CD14-positive monocyte (primary cell): ENCODE results near the gene GSTM4. TPM values are rescaled to one million over a fixed set of nuclear protein-coding genes. Genes with fewer than 3 reads are reported as not detected.

Experiments
- DNase-seq, 3 donors: peaks; one replicate each; pipeline ENCODE4 v3.0.0-alpha.2; 2011 to 2022
- H2AFZ ChIP-seq: 2 replicates; pipeline ENCODE4 v1.6.0; 2012; ENCODE audit warnings: mild to moderate bottlenecking, low read depth, low read length, inconsistent platforms; ENCODE audit not compliant: insufficient read depth, poor library complexity, severe bottlenecking
- H3K27ac ChIP-seq, 2 donors: 1 replicate in 1 of 2; 2 replicates in 1 of 2; pipeline ENCODE4 v1.5.1; 2012 to 2013; ENCODE audit warnings: low read length in 2 of 2, control low read depth in 1 of 2, inconsistent platforms in 1 of 2, low read depth in 1 of 2, mild to moderate bottlenecking in 1 of 2
- H3K27me3 ChIP-seq, 2 donors: one replicate each; pipeline versions ENCODE4 v1.6.0 to v1.6.1; 2011 to 2013; ENCODE audit warnings: low read length in 2 of 2; ENCODE audit not compliant: control insufficient read depth in 2 of 2, insufficient read depth in 2 of 2
- H3K36me3 ChIP-seq, 2 donors: replicated peaks in 1 of 2; 1 replicate in 1 of 2; 2 replicates in 1 of 2; pipeline versions ENCODE4 v1.5.1 to v1.6.1; 2012 to 2013; ENCODE audit warnings: low read length in 2 of 2, control low read depth in 1 of 2, inconsistent platforms in 1 of 2, mild to moderate bottlenecking in 1 of 2; ENCODE audit not compliant: insufficient read depth in 2 of 2, control insufficient read depth in 1 of 2
- H3K4me1 ChIP-seq, 2 donors: 1 replicate in 1 of 2; 2 replicates in 1 of 2; pipeline versions ENCODE4 v1.5.1 to v1.6.1; 2012 to 2013; ENCODE audit warnings: low read length in 2 of 2, control low read depth in 1 of 2, inconsistent platforms in 1 of 2, mild to moderate bottlenecking in 1 of 2, moderate library complexity in 1 of 2; ENCODE audit not compliant: insufficient read depth in 2 of 2, control insufficient read depth in 1 of 2
- H3K4me2 ChIP-seq: replicated peaks from 2 replicates; pipeline ENCODE3; 2012; ENCODE audit warnings: low read length, moderate library complexity, mild to moderate bottlenecking; ENCODE audit not compliant: poor library complexity, severe bottlenecking; ENCODE audit errors: extremely low read depth
- H3K4me3 ChIP-seq, 3 experiments: fragments of 200-600 bp in 1 of 3; sonication (generic) in 1 of 3; replicated peaks in 1 of 3; 1 replicate in 2 of 3; 2 replicates in 1 of 3; pipeline ENCODE4 v1.5.1; 2011 to 2013; ENCODE audit warnings: low read length in 3 of 3, mild to moderate bottlenecking in 3 of 3, control low read depth in 2 of 3, low read depth in 2 of 3, inconsistent platforms in 1 of 3, moderate library complexity in 1 of 3
- H3K79me2 ChIP-seq: 2 replicates; pipeline ENCODE4 v1.6.0; 2012; ENCODE audit warnings: mild to moderate bottlenecking, control low read depth, inconsistent platforms, low read length, moderate library complexity; ENCODE audit not compliant: insufficient read depth
- H3K9ac ChIP-seq: 2 replicates; pipeline ENCODE4 v1.6.0; 2017; ENCODE audit warnings: low read length, mild to moderate bottlenecking; ENCODE audit not compliant: insufficient read depth, poor library complexity, severe bottlenecking
- H3K9me3 ChIP-seq, 2 donors: replicated peaks in 1 of 2; 1 replicate in 1 of 2; 2 replicates in 1 of 2; pipeline versions ENCODE4 v1.5.1 to v1.6.1; 2012 to 2013; ENCODE audit warnings: low read length in 2 of 2, control low read depth in 1 of 2; ENCODE audit not compliant: control insufficient read depth in 1 of 2, insufficient read depth in 1 of 2
- H4K20me1 ChIP-seq: 2 replicates; pipeline ENCODE4 v1.6.0; 2012; ENCODE audit warnings: mild to moderate bottlenecking, low read length, control low read depth, moderate library complexity; ENCODE audit not compliant: insufficient read depth
- H3K27ac Mint-ChIP-seq, 7 donors: one replicate each; pipeline ENCODE4 v1.8.0; 2020; ENCODE audit warnings: mild to moderate bottlenecking in 7 of 7, mixed read lengths in 7 of 7, moderate library complexity in 6 of 7, inconsistent platforms in 2 of 7
- H3K27me3 Mint-ChIP-seq, 3 donors: one replicate each; pipeline ENCODE4 v1.8.0; 2021 to 2022; ENCODE audit warnings: low read depth in 3 of 3, mild to moderate bottlenecking in 3 of 3, mixed read lengths in 3 of 3, moderate library complexity in 3 of 3, inconsistent platforms in 1 of 3
- H3K36me3 Mint-ChIP-seq, 2 donors: one replicate each; pipeline ENCODE4 v1.8.0; 2020; ENCODE audit warnings: mixed read lengths in 2 of 2, inconsistent platforms in 1 of 2, mild to moderate bottlenecking in 1 of 2
- H3K4me1 Mint-ChIP-seq: one replicate; pipeline ENCODE4 v1.8.0; 2020; ENCODE audit warnings: mild to moderate bottlenecking, mixed read lengths
- H3K4me3 Mint-ChIP-seq, 2 donors: one replicate each; pipeline ENCODE4 v1.8.0; 2020; ENCODE audit warnings: mild to moderate bottlenecking in 2 of 2, mixed read lengths in 2 of 2, moderate library complexity in 1 of 2
- H3K9me3 Mint-ChIP-seq, 7 donors: one replicate each; pipeline ENCODE4 v1.8.0; 2020 to 2022; ENCODE audit warnings: mixed read lengths in 7 of 7, mild to moderate bottlenecking in 6 of 7, moderate library complexity in 6 of 7, inconsistent platforms in 2 of 7
- WGBS: methylation state at CpG from one replicate; pipeline ENCODE4 v1.1.5; 2013; ENCODE audit warnings: missing lambda C conversion rate; ENCODE audit not compliant: insufficient coverage; 5-methylcytosine and 5-hydroxymethylcytosine counted together
- intact Hi-C, 2 donors: fragments of 100-400 bp; cut with micrococcal nuclease; formaldehyde crosslinking; loops; one replicate each; pipeline versions ENCODE4 v1.15.0 to v1.15.1; 2023
- polyA plus RNA-seq, 3 donors: library from polyadenylated mRNA; depleted of rRNA in 1 of 3; unstranded in 2 of 3; stranded (reverse) in 1 of 3; fragments of 300-500 nt in 2 of 3; fragments of >200 nt in 1 of 3; fragmentation: Illumina TruSeq in 2 of 3; gene quantifications; 1 replicate in 2 of 3; 2 replicates in 1 of 3; pipeline ENCODE4 v1.2.3, GENCODE V29; 2012 to 2021
- TF ChIP-seq, protein P1 (sequence below): fragments of 200-600 bp; IDR thresholded peaks from one replicate; pipeline ENCODE4 v1.8.0; 2022; ENCODE audit warnings: antibody characterized with exemption, mild to moderate bottlenecking

The GSTM4 gene
- polyA plus RNA-seq, 3 donors: 11.9 to 22.9 (median 15.9) TPM

DNA sequence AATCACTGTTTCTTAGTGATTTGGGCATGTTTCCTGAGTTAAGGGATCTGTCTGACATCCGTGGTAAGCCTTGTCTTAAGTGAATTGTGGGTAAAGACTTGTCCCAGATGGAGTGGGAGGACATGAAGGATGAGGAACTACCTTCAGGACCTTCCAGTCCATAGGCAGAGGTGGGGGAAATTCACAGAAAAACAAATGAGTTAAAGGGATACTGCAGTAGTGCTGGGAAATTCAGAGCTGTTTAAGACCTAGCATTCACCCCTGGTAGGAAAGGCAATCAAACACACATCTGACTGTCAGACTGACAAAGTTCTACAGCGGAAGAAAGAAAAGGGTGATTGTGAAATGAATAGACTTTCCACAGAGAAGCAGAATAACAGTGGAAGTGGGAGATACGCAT, 39.5 kb upstream of the GSTM4 start:
- peak in 2 of 3 donors; percentile 50 to 66 for DNase-seq
- TF ChIP-seq, protein P1, sequence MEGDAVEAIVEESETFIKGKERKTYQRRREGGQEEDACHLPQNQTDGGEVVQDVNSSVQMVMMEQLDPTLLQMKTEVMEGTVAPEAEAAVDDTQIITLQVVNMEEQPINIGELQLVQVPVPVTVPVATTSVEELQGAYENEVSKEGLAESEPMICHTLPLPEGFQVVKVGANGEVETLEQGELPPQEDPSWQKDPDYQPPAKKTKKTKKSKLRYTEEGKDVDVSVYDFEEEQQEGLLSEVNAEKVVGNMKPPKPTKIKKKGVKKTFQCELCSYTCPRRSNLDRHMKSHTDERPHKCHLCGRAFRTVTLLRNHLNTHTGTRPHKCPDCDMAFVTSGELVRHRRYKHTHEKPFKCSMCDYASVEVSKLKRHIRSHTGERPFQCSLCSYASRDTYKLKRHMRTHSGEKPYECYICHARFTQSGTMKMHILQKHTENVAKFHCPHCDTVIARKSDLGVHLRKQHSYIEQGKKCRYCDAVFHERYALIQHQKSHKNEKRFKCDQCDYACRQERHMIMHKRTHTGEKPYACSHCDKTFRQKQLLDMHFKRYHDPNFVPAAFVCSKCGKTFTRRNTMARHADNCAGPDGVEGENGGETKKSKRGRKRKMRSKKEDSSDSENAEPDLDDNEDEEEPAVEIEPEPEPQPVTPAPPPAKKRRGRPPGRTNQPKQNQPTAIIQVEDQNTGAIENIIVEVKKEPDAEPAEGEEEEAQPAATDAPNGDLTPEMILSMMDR: no peak
- H2AFZ ChIP-seq: no peak overlapping the region
- H3K27ac Mint-ChIP-seq: peak overlapping the region; percentile 98 to 100 (median 99)
- no peaks in the 10 kb centered on the region for H3K9me3 ChIP-seq
- peaks cover 0 to 2% (median 2%) of the 10 kb centered on the region in 7 donors for H3K9me3 Mint-ChIP-seq
- no peaks in the 10 kb centered on the region for H3K27me3 ChIP-seq
- peak overlapping the region in 2 of 3 experiments; percentile 9 to 55 for H3K4me3 ChIP-seq
- peak overlapping the region; percentile 90 to 99 for H3K27ac ChIP-seq
- 3% methylated on average over 2 of the region's 3 CpGs for WGBS
- H3K4me1 Mint-ChIP-seq: peaks cover 67% of the 10 kb centered on the region
- H3K4me3 Mint-ChIP-seq: peak overlapping the region; percentile 65 to 83
- peaks cover 22% of the 10 kb centered on the region for H3K79me2 ChIP-seq
- H3K36me3 Mint-ChIP-seq: peaks cover 0 to 8% of the 10 kb centered on the region in 2 donors
- peaks cover 57 to 66% of the 10 kb centered on the region in 2 donors for H3K4me1 ChIP-seq
- H3K36me3 ChIP-seq: no peaks in the 10 kb centered on the region
- H4K20me1 ChIP-seq: peaks cover 6% of the 10 kb centered on the region
- H3K4me2 ChIP-seq: peak overlapping the region; percentile 54
- peaks cover 0 to 1% (median 0%) of the 10 kb centered on the region in 3 donors for H3K27me3 Mint-ChIP-seq
- H3K9ac ChIP-seq: peak overlapping the region; percentile 51
- intact Hi-C loops: loop anchor here in 1 of 2 donors (5.0 kb wide), 1 partner anchor 206 kb away; no protein-coding TSS in a partner anchor

- H2AFZ ChIP-seq: no peak overlapping the region
- H3K36me3 Mint-ChIP-seq: peaks cover 6 to 16% of the 10 kb centered on the region in 2 donors
- peaks cover 15% of the 10 kb centered on the region for H4K20me1 ChIP-seq
- intact Hi-C loops: loop anchor here in 1 of 2 donors (5.0 kb wide), 1 partner anchor 205 kb away; no protein-coding TSS in a partner anchor
- H3K9me3 Mint-ChIP-seq: peaks cover 0 to 2% (median 2%) of the 10 kb centered on the region in 7 donors
- peak overlapping the region; percentile 51 for H3K9ac ChIP-seq
- H3K27me3 Mint-ChIP-seq: peaks cover 0 to 1% (median 0%) of the 10 kb centered on the region in 3 donors
- peak overlapping the region; percentile 54 for H3K4me2 ChIP-seq
- H3K4me1 ChIP-seq: peaks cover 62 to 71% of the 10 kb centered on the region in 2 donors
- peak overlapping the region; percentile 90 to 99 for H3K27ac ChIP-seq
- peak; percentile 84 to 91 (median 89) for DNase-seq
- H3K4me3 ChIP-seq: peak overlapping the region in 1 of 3 experiments; percentile 55
- peaks cover 67% of the 10 kb centered on the region for H3K4me1 Mint-ChIP-seq
- no peaks in the 10 kb centered on the region for H3K9me3 ChIP-seq
- peak overlapping the region; percentile 37 to 65 for H3K4me3 Mint-ChIP-seq
- no peaks in the 10 kb centered on the region for H3K36me3 ChIP-seq
- peak overlapping the region; percentile 98 to 100 (median 99) for H3K27ac Mint-ChIP-seq
- WGBS: 48% methylated on average over 2 of the region's 3 CpGs
- TF ChIP-seq, protein P1: no peak
- H3K79me2 ChIP-seq: peaks cover 31% of the 10 kb centered on the region
- no peaks in the 10 kb centered on the region for H3K27me3 ChIP-seq
Measured at GRCh38 chr1:109617291-109617801, 38.6 kb upstream of the GSTM4 start.
